ENCODE data around the gene SEMA3D. TPM values are rescaled to one million over a fixed set of nuclear protein-coding genes. Genes with fewer than 3 reads are reported as not detected.

Gene SEMA3D
- total RNA-seq, 1 experiment from 2014 or later: 4.8 TPM

GRCh38 chr7:85006754-85007153 is 180.1 kb downstream of the SEMA3D start:
- Histone ChIP-seq H3K4me2 (no peak overlapping the region), H2AFZ (no peak overlapping the region)

GRCh38 chr7:85004402-85004801 is 182.5 kb downstream of the SEMA3D start:
- no TSS peak for BruUV-seq (replicated peaks)
- POLR2A ChIA-PET (ENCODE audit: unreplicated experiment): no interaction called here
- DNase-seq: no peak
- Histone ChIP-seq H3K27ac (no peak overlapping the region), H4K20me1 (ENCODE audit: insufficient read depth) (no peaks in the 10 kb centered on the region), H3K9me2 (ENCODE audit: insufficient read depth) (no peaks in the 10 kb centered on the region), H3K36me3 (ENCODE audit: low read depth) (no peaks in the 10 kb centered on the region), H3K4me2 (no peak overlapping the region), H3K4me1 (replicated peaks; ENCODE audit: insufficient read depth) (no peaks in the 10 kb centered on the region), H3K9me3 (ENCODE audit: insufficient read depth, low read depth) (no peaks in the 10 kb centered on the region), H3F3A (ENCODE audit: insufficient read depth, low read depth) (no peaks in the 10 kb centered on the region), H3K4me3 (no peak overlapping the region), H2AFZ (no peak overlapping the region), H3K27me3 (ENCODE audit: insufficient read depth, low read depth) (no peaks in the 10 kb centered on the region), H3K79me2 (ENCODE audit: low read depth) (no peaks in the 10 kb centered on the region)
- intact Hi-C loops (cut with micrococcal nuclease; ENCODE audit: unreplicated experiment): no loop called here
- CTCF ChIA-PET: no interaction called here
- TF ChIP-seq EZH2 (IDR thresholded peaks at IDR 0.05; ENCODE audit: low read depth): no peak
- no peak for TF ChIP-seq CTCF (conservative IDR thresholded peaks at IDR 0.05)

More at GRCh38 chr7:85006754-85007153, 180.1 kb downstream of the SEMA3D start:
- Histone ChIP-seq H3K27ac (no peak overlapping the region), H3K9me3 (ENCODE audit: insufficient read depth, low read depth) (no peaks in the 10 kb centered on the region), H3K4me3 (no peak overlapping the region), H4K20me1 (ENCODE audit: insufficient read depth) (no peaks in the 10 kb centered on the region), H3K79me2 (ENCODE audit: low read depth) (no peaks in the 10 kb centered on the region), H3K9me2 (ENCODE audit: insufficient read depth) (no peaks in the 10 kb centered on the region), H3K4me1 (replicated peaks; ENCODE audit: insufficient read depth) (no peaks in the 10 kb centered on the region), H3F3A (ENCODE audit: insufficient read depth, low read depth) (no peaks in the 10 kb centered on the region), H3K36me3 (ENCODE audit: low read depth) (no peaks in the 10 kb centered on the region), H3K27me3 (ENCODE audit: insufficient read depth, low read depth) (no peaks in the 10 kb centered on the region)
- DNase-seq: no peak
- POLR2A ChIA-PET (ENCODE audit: unreplicated experiment): no interaction called here
- no peak for TF ChIP-seq EZH2 (IDR thresholded peaks at IDR 0.05; ENCODE audit: low read depth)
- no peak for TF ChIP-seq CTCF (conservative IDR thresholded peaks at IDR 0.05)
- intact Hi-C loops (cut with micrococcal nuclease; ENCODE audit: unreplicated experiment): no loop called here
- CTCF ChIA-PET: no interaction called here
- no TSS peak for BruUV-seq (replicated peaks)

- no peaks in the 10 kb centered on the region for H3K79me2 ChIP-seq (ENCODE audit: low read depth)
- no peak overlapping the region for H3K4me3 ChIP-seq
- no peak for DNase-seq
- no peaks in the 10 kb centered on the region for H4K20me1 ChIP-seq (ENCODE audit: insufficient read depth)
- no peaks in the 10 kb centered on the region for H3K4me1 ChIP-seq (replicated peaks; ENCODE audit: insufficient read depth)
- H3K36me3 ChIP-seq (ENCODE audit: low read depth): no peaks in the 10 kb centered on the region
- H3K9me2 ChIP-seq (ENCODE audit: insufficient read depth): no peaks in the 10 kb centered on the region
- H2AFZ ChIP-seq: no peak overlapping the region
- H3K27ac ChIP-seq: no peak overlapping the region
- no peaks in the 10 kb centered on the region for H3F3A ChIP-seq (ENCODE audit: insufficient read depth, low read depth)
- no peak overlapping the region for H3K4me2 ChIP-seq
- intact Hi-C loops (cut with micrococcal nuclease; ENCODE audit: unreplicated experiment): no loop called here
- ChIA-PET CTCF (no interaction called here), POLR2A (ENCODE audit: unreplicated experiment) (no interaction called here)
- BruUV-seq (replicated peaks): no TSS peak
- no peaks in the 10 kb centered on the region for H3K27me3 ChIP-seq (ENCODE audit: insufficient read depth, low read depth)
- TF ChIP-seq EZH2 (IDR thresholded peaks at IDR 0.05; ENCODE audit: low read depth) (no peak), CTCF (conservative IDR thresholded peaks at IDR 0.05) (no peak)
- H3K9me3 ChIP-seq (ENCODE audit: insufficient read depth, low read depth): no peaks in the 10 kb centered on the region
Measured at GRCh38 chr7:85001495-85002345, 185.1 kb downstream of the SEMA3D start.
